GM18867 (cell line): Measurements from ENCODE around the gene DLGAP4.

Experiments used
- ATAC-seq: cut with Tn5 transposase; IDR thresholded peaks from one replicate; pipeline ENCODE4 v1.9.1; 2021; ENCODE audit warnings: mild to moderate bottlenecking, moderate library complexity; ENCODE audit not compliant: unreplicated experiment

DLGAP4 gene

GRCh38 chr20:36440370-36441026, 134.4 kb downstream of the DLGAP4 start:
- no peak for ATAC-seq

GRCh38 chr20:36441027-36441414, 134.9 kb downstream of the DLGAP4 start:
- no peak for ATAC-seq

GRCh38 chr20:36441416-36441815, 135.3 kb downstream of the DLGAP4 start:
- ATAC-seq, result no peak

- ATAC-seq, result no peak
These were observed 139.7 kb downstream of the DLGAP4 start for GRCh38 chr20:36445847-36446246.

- no peak for ATAC-seq
These were observed 140.4 kb downstream of the DLGAP4 start for GRCh38 chr20:36446557-36446956.

GRCh38 chr20:36447101-36447500, 141.0 kb downstream of the DLGAP4 start:
- no peak for ATAC-seq

GRCh38 chr20:36449663-36450062, 143.5 kb downstream of the DLGAP4 start:
- ATAC-seq, result no peak

GRCh38 chr20:36454332-36454697, 148.2 kb downstream of the DLGAP4 start:
- no peak for ATAC-seq

GRCh38 chr20:36454698-36455427, 148.7 kb downstream of the DLGAP4 start:
- ATAC-seq, result no peak

- no peak for ATAC-seq
These were observed 150.0 kb downstream of the DLGAP4 start for GRCh38 chr20:36455972-36456625.

- ATAC-seq, result peak; percentile 68
These were observed 154.8 kb downstream of the DLGAP4 start for GRCh38 chr20:36460648-36461599.

GRCh38 chr20:36461600-36462439, 155.7 kb downstream of the DLGAP4 start:
- ATAC-seq, result peak; percentile 7

GRCh38 chr20:36462440-36463211, 156.5 kb downstream of the DLGAP4 start:
- ATAC-seq, result no peak

GRCh38 chr20:36463212-36464061, 157.3 kb downstream of the DLGAP4 start:
- no peak for ATAC-seq

- no peak for ATAC-seq
These were observed 159.3 kb downstream of the DLGAP4 start for GRCh38 chr20:36465109-36466080.

- ATAC-seq, result no peak
These were observed 159.9 kb downstream of the DLGAP4 start for GRCh38 chr20:36466089-36466488.
